Esophagus muscularis mucosa (tissue), 2 donors: ENCODE measurements around the gene C2orf42.

ENCODE experiments used
- EP300 ChIP-seq: sonication (generic); formaldehyde crosslinking; IDR thresholded peaks from one replicate; pipeline ENCODE4 v1.6.1; 2017; ENCODE audit warnings: antibody characterized with exemption
- POLR2A ChIP-seq: fragments of 450-650 bp; IDR thresholded peaks from one replicate; pipeline ENCODE4 v1.6.1; 2017; ENCODE audit warnings: antibody characterized with exemption, moderate library complexity, mild to moderate bottlenecking, low read depth

- no peak for TF ChIP-seq EP300
- TF ChIP-seq POLR2A: no peak
Observed at GRCh38 chr2:70123051-70123828, 67.6 kb downstream of the C2orf42 start.
